ENCODE results near the gene TLR10.

DNA sequence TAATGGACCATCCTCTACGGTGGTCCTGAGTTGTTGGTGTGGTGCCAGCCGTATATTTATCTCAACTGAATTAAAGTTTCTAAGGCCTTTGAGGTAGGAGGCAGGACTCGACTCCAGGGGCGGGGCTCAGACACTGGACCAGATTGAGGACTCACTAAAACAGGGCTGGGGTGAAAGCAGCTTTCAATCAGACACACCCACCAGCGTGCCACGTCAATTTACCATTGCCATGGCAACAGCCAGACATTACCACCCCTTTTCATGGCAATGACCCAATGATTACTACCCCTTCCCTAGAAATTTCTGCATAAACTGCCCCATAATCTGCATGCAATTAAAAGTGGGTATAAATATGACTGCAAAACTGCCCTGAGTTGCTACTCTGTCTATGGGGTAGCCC is 28.5 kb upstream of the TLR10 start:
- TF ChIP-seq, protein P1, sequence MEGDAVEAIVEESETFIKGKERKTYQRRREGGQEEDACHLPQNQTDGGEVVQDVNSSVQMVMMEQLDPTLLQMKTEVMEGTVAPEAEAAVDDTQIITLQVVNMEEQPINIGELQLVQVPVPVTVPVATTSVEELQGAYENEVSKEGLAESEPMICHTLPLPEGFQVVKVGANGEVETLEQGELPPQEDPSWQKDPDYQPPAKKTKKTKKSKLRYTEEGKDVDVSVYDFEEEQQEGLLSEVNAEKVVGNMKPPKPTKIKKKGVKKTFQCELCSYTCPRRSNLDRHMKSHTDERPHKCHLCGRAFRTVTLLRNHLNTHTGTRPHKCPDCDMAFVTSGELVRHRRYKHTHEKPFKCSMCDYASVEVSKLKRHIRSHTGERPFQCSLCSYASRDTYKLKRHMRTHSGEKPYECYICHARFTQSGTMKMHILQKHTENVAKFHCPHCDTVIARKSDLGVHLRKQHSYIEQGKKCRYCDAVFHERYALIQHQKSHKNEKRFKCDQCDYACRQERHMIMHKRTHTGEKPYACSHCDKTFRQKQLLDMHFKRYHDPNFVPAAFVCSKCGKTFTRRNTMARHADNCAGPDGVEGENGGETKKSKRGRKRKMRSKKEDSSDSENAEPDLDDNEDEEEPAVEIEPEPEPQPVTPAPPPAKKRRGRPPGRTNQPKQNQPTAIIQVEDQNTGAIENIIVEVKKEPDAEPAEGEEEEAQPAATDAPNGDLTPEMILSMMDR (conservative IDR thresholded peaks at IDR 0.05; ENCODE audit: low read depth, low read length): no peak
- no peak for TF ChIP-seq EZH2 (IDR thresholded peaks at IDR 0.05; ENCODE audit: borderline replicate concordance, low read depth, low read length, poor library complexity, severe bottlenecking)
